GM18511 (cell line): ENCODE results near the gene ZNF253.
"Not testable (repeated sequence)": the region's sequence is repeated elsewhere in the genome, so short reads cannot be mapped to it uniquely, and the experiment has no call there.

Experiments
- ATAC-seq: cut with Tn5 transposase; IDR thresholded peaks from one replicate; pipeline ENCODE4 v1.9.1; 2021; ENCODE audit warnings: mild to moderate bottlenecking, moderate library complexity; ENCODE audit not compliant: unreplicated experiment

Gene ZNF253

GRCh38 chr19:19865750-19866610, at the start of gene ZNF253:
ZNF253 (plus strand) TSS chr19:19865882; CDS start chr19:19865997, 115 bp downstream.
- peak; percentile 97 for ATAC-seq

GRCh38 chr19:19816679-19817078, 49.0 kb upstream of the ZNF253 start:
- no peak for ATAC-seq

- no peak for ATAC-seq
Measured at GRCh38 chr19:19817357-19817756, 48.3 kb upstream of the ZNF253 start.

DNA sequence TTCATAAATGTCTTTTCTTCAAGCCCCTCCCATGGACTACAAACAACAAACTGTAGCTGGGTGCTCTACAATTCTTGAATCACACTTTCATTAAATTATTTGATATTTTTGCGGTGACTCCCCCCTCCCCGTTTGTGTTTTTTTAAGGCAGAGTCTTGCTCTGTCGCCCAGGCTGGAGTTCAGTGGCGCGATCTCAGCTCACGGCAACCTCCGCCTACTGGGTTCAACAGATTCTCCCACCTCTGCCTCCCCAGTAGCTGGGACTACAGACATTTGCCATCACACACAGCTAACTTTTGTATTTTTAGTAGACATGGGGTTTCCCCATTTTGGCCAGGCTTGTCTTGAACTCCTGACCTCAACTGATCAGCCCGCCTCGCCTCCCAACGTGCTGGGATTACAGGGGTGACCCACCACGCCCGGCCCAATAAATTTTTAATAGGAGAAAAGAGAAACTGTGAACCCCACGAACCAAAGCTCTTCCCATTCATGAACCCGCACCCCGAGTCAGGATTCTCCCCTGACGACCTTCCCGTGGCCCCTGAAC, 44.8 kb upstream of the ZNF253 start:
- ATAC-seq, result peak; percentile 2

DNA sequence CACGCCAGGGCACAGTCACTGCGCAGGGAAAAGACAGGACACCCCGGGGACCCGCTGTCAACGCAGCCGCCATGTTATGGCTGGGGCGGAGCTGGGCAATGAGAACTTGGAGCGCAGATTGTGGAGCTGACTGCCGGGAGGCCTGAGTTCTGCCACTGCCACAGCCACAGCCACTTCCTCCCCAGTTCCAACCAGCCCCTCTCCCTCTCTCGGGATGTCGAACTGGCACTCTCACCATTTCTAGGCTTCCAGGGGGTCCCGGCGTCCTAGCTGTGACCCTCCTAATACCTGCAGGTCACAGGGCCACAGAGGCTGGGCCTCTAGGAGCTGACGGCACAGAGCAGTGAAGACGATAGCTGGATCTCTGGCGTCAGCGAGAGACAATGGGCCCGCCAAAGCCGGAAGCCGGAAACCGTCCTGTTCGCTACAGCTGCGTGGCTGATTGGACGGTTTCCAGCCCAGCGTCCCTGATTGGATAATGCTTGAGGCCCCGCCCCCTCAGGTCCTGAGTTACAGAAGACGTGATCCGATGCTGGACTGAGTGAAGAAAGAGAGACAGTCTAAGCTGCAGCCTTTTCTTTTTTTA, 44.2 kb upstream of the ZNF253 start, which contains the start of gene ZNF506:
ZNF506 (minus strand) TSS at position 385 of the 586 bp plus-strand sequence; CDS start at position 238, 147 bp downstream.
- peak; percentile 82 for ATAC-seq

DNA sequence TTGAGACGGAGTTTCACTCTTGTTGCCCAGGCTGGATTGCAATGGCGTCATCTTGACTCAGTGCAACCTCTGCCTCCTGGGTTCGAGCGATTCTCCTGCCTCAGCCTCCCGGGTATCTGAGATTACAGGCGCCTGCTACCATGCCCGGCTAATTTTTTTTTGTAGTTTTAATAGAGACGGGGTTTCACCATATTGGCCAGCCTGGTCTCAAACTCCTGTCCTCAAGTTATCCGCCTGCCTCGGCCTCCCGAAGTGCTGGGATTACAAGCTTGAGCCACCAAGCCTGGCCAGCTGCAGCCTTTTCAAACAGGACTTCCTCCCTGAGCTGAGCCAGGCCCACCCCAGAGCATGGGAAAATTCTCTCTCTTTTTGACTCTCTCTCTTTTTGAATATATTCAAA, 43.7 kb upstream of the ZNF253 start:
- ATAC-seq, result not testable (repeated sequence)

GRCh38 chr19:19823916-19824315, 41.8 kb upstream of the ZNF253 start:
- no peak for ATAC-seq

DNA sequence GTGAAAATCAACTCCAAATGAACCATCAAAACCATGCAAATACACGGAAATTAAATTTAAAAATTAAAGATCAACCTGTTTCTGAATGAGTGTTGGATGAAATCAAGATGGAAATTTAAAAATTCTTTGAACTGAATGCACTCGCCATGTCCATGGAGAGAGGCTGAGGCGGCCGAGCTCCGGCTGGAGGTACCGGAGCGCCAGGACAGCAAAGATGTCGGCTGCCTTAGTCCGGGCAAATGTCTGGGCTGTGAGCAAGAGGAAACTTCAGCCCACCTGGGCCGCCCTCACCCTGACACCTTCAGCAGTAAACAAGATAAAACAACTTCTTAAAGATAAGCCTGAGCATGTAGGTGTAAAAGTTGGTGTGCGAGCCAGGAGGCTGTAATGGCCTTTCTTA, 38.8 kb upstream of the ZNF253 start:
- no peak for ATAC-seq

GRCh38 chr19:19835560-19836038, 30.1 kb upstream of the ZNF253 start:
- no peak for ATAC-seq

GRCh38 chr19:19847781-19848180, 17.9 kb upstream of the ZNF253 start:
- ATAC-seq, result no peak

DNA sequence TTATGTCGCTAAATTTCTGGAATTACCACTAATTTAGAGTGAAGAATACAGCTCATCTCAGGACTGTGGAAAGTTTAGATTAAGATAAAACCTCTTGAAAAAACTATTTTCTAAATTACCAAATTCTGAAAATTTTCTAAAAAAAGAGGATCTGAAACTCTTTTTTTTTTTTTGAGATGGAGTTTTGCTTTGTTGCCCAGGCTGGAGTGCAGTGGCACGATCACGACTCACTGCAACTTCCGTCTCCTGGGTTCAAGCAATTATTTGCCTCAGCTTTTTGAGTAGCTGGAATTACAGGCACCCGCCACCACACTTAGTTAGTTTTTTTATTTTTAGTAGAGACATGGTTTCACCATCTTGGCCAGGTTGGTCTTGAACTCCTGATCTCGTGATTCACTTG, 16.6 kb upstream of the ZNF253 start:
- no peak for ATAC-seq

- ATAC-seq, result not testable (repeated sequence)
Measured at GRCh38 chr19:19851740-19852139, 13.9 kb upstream of the ZNF253 start.

GRCh38 chr19:19858751-19859150, 6.9 kb upstream of the ZNF253 start:
- ATAC-seq, result no peak

GRCh38 chr19:19860756-19861390, 4.8 kb upstream of the ZNF253 start:
- ATAC-seq, result no peak

DNA sequence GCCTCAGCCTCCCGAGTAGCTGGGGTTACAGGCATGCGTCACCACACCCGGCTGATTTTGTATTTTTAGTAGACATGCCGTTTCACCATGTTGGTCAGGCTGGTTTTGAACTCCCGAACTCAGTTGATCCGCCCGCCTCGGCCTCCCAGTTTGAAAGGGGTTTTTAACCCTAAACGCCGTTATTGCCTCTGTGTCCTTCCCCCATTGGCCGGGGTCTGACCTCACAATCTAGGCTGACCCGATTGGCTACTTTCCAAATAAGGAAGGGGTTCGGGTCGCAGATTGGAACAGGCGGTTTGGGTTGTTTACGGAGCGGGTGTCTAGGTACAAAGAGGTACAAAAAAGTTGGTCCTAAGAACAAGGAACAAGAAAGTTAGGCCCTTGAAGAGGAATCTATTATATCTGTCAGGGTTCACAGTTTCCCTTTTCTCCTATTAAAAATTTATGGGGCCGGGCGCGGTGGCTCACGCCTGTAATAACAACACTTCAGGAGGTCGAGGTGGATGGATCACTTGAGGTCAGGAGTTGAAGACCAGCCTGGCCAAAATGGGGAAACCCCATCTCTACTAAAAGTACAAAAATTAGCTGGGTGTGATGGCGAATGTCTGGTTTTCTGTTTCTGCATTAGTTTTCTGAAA, 1.0 kb downstream of the ZNF253 start:
- ATAC-seq, result no peak

DNA sequence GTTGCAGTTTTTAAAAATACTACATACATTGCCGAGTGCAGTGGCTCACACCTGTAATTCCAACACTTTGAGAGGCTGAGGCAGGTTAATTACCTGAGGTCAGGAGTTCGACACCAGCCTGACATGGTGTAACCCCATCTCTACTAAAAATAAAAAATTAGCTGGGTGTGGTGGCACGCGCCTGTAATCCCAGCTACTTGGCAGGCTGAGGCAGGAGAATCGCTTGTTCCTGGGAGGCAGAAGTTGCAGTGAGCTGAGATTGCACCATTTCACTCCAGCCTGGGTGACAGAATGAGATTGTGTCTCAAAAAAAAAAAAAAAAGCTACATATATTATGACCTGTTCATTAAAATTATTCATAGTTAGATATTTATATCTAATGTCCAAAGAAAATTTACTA, 4.4 kb downstream of the ZNF253 start:
- not testable (repeated sequence) for ATAC-seq

- no peak for ATAC-seq
Measured at GRCh38 chr19:19871932-19872331, 6.2 kb downstream of the ZNF253 start.

GRCh38 chr19:19873381-19873780, 7.7 kb downstream of the ZNF253 start:
- ATAC-seq, result no peak

DNA sequence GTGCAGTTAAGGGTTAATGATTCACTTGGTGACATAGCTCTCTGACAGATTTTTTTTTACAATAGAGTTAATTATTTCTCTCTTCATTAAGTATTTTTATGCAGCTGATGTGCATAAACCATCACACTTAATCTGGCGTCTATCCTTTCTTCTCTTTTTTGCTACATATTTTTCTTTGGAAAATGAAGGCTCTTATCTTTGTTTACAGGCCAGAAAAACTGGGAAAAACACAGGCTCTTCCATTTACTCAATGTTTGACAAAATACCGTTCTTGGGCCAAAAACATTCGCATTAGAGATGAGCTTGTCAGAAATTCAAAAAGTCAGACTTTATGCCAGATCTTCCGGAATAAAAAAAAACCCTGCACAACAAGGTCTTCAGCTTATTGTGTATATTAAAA, 12.0 kb downstream of the ZNF253 start:
- no peak for ATAC-seq

DNA sequence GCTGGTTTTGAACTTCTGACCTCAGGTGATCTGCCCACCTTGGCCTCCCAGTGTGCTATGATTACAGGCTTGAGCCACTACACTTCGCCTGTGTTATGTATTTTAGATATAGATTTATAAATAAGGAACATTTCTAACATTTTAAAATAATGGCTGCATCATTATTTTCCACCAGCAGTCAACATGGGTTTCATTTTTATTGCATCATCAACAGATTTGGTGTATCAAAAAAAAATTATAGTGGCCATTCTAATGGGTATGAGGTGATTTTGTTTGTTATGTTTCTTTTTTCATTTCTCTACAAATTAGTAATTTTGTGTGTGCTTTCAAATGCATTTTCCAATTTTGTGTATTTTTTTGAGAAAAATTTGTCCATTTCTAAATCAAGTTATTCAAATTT, 18.9 kb downstream of the ZNF253 start:
- no peak for ATAC-seq
